ENCODE results near the gene MARK1. TPM values are rescaled to one million over a fixed set of nuclear protein-coding genes. Genes with fewer than 3 reads are reported as not detected.

MARK1 gene
- total and polyA plus RNA-seq, 2 of the 13 experiments (the other 11 are each of a cell fraction or from before 2014, with no cell fraction given), result not detected

GRCh38 chr1:220699044-220699443, 171.1 kb downstream of the MARK1 start:
- Histone ChIP-seq H3K79me2 (ENCODE audit: insufficient read depth, low read length) (peaks cover 8% of the 10 kb centered on the region), H4K20me1 (ENCODE audit: insufficient read depth, low read length) (peaks cover 4% of the 10 kb centered on the region; the same call in 1 of the 2 replicates), H3K9me3 (ENCODE audit: low read length) (no peaks in the 10 kb centered on the region), H3K4me2 (ENCODE audit: low read depth, low read length) (no peak overlapping the region), H3K4me1 (ENCODE audit: insufficient read depth, low read length) (peaks cover 63% of the 10 kb centered on the region), H3K4me3 (replicated peaks in 1 of 3; ENCODE audit: insufficient read depth in 1 of 3, low read depth in 2 of 3, low read length in 3 of 3) (no peak overlapping the region), H2AFZ (ENCODE audit: low read length) (no peak overlapping the region), H3K27ac (ENCODE audit: extremely low read length, insufficient read depth, low read length) (no peak overlapping the region), H3K27me3 (ENCODE audit: control insufficient read depth in 1 of 2, insufficient read depth in 2 of 2, low read length in 2 of 2) (no peaks in the 10 kb centered on the region), H3K9ac (ENCODE audit: insufficient read depth, low read depth, low read length) (no peak overlapping the region), H3K36me3 (replicated peaks in 1 of 2; ENCODE audit: control insufficient read depth in 1 of 2, insufficient read depth in 2 of 2, low read length in 2 of 2) (peaks cover 7 to 14% of the 10 kb centered on the region in 2 experiments)
- ChIA-PET POLR2A (interaction anchor here (1.0 to 1.5 kb wide), 7 partner anchors 8 to 87 kb away, joined by 3 to 8 read pairs (median 3); partner anchors contain the start of gene MTARC1), CTCF (ENCODE audit: low intra/inter-chr PET ratio, low total read pairs) (interaction anchor here (1.5 kb wide), 1 partner anchor 9 kb away, joined by 8 read pairs; the partner anchor contains the start of gene C1orf115)
- in situ Hi-C loops (cut with HindIII; ENCODE audit: extremely low pct_ligation_motif_present, low pct_unique_long_range_greater_than_20kb), result loop anchor here (5.0 kb wide), 1 partner anchor 33 kb away; no protein-coding TSS in a partner anchor
- intact Hi-C loops (cut with micrococcal nuclease; ENCODE audit: unreplicated experiment), result no loop called here
- 43% methylated on average over 3 of the region's 3 CpGs for WGBS (ENCODE audit: low lambda C conversion rate)
- ATAC-seq (peak; percentile 9), DNase-seq (ENCODE audit: low spot score) (no peak), FAIRE-seq (no peak)
- no TSS peak for BruUV-seq (replicated peaks)
- peak; percentile 6 for TF ChIP-seq ZEB1 (IDR thresholded peaks at IDR 0.05; ENCODE audit: insufficient replicate concordance, low read depth)
- TF ChIP-seq SSRP1 (CRISPR knock-in tag; IDR thresholded peaks at IDR 0.05), result no peak

DNA sequence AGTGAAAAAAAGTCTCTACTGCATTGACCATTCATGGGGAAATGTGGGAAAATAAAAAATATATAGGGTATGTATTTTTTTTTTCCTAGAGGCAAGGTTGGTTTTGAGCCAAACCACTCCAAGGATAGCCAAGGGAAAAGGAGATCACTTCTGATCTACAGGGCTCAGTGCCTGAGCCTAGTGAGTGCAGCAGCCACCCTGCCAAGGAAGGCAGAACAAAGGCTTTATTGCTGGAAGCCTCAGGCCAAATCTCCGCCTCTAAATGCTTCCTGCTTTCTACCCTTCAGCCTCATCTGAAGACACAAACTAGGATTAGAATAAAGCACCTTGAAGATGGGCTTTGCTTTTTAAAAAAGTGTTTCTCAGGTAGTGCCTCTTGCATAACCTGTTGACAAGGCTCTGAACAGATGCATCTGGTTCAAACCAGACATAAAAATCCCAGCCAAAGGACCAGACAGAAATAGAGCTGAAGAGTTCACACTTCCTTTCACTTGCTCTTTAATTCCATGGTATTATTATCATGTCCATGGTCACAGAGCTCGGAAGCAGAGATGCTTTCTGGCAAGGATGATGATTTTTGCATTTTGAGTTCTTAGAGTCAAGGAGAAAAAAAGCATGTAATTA, 172.7 kb downstream of the MARK1 start:
- WGBS (ENCODE audit: low lambda C conversion rate), result 100% methylated on average over 2 of the region's 2 CpGs
- intact Hi-C loops (cut with micrococcal nuclease; ENCODE audit: unreplicated experiment), result no loop called here

More for the DNA sequence above, 172.7 kb downstream of the MARK1 start:
- DNase-seq (ENCODE audit: low spot score) (no peak), FAIRE-seq (no peak), ATAC-seq (no peak)
- TF ChIP-seq ZFP36L2 (CRISPR knock-in tag; IDR thresholded peaks at IDR 0.05) (no peak), ZNF550 (CRISPR knock-in tag; IDR thresholded peaks at IDR 0.05; ENCODE audit: borderline replicate concordance) (no peak), HCFC1 (IDR thresholded peaks at IDR 0.05; ENCODE audit: low read depth, low read length) (no peak), ZNF225 (CRISPR knock-in tag; IDR thresholded peaks at IDR 0.05) (no peak), SPEN (CRISPR knock-in tag; IDR thresholded peaks at IDR 0.05; ENCODE audit: low read depth) (no peak), ZBTB8A (CRISPR knock-in tag; IDR thresholded peaks at IDR 0.05; ENCODE audit: borderline replicate concordance, low read depth) (no peak)
- TF ChIP-seq, protein P1, sequence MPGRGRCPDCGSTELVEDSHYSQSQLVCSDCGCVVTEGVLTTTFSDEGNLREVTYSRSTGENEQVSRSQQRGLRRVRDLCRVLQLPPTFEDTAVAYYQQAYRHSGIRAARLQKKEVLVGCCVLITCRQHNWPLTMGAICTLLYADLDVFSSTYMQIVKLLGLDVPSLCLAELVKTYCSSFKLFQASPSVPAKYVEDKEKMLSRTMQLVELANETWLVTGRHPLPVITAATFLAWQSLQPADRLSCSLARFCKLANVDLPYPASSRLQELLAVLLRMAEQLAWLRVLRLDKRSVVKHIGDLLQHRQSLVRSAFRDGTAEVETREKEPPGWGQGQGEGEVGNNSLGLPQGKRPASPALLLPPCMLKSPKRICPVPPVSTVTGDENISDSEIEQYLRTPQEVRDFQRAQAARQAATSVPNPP (CRISPR knock-in tag; IDR thresholded peaks at IDR 0.05), result no peak
- Histone ChIP-seq H3K9ac (ENCODE audit: insufficient read depth, low read depth, low read length) (no peak overlapping the region), H3K27me3 (ENCODE audit: control insufficient read depth in 1 of 2, insufficient read depth in 2 of 2, low read length in 2 of 2) (no peaks in the 10 kb centered on the region), H2AFZ (ENCODE audit: low read length) (no peak overlapping the region), H4K20me1 (ENCODE audit: insufficient read depth, low read length) (peaks cover 4% of the 10 kb centered on the region; the same call in 1 of the 2 replicates), H3K79me2 (ENCODE audit: insufficient read depth, low read length) (no peaks in the 10 kb centered on the region), H3K27ac (ENCODE audit: extremely low read length, insufficient read depth, low read length) (no peak overlapping the region), H3K4me1 (ENCODE audit: insufficient read depth, low read length) (peaks cover 63% of the 10 kb centered on the region), H3K36me3 (replicated peaks in 1 of 2; ENCODE audit: control insufficient read depth in 1 of 2, insufficient read depth in 2 of 2, low read length in 2 of 2) (peaks cover 7 to 14% of the 10 kb centered on the region in 2 experiments), H3K4me2 (ENCODE audit: low read depth, low read length) (no peak overlapping the region), H3K9me3 (ENCODE audit: low read length) (no peaks in the 10 kb centered on the region), H3K4me3 (replicated peaks in 1 of 3; ENCODE audit: insufficient read depth in 1 of 3, low read depth in 2 of 3, low read length in 3 of 3) (no peak overlapping the region)
- in situ Hi-C loops (cut with HindIII; ENCODE audit: extremely low pct_ligation_motif_present, low pct_unique_long_range_greater_than_20kb), result no loop called here
- ChIA-PET CTCF (ENCODE audit: low intra/inter-chr PET ratio, low total read pairs) (no interaction called here), POLR2A (interaction anchor here (1.5 kb wide), 1 partner anchor 9 kb away, joined by 3 read pairs; no protein-coding TSS in a partner anchor)
- BruUV-seq (replicated peaks), result no TSS peak
